ENCODE results near the gene UTP14C. TPM values are rescaled to one million over a fixed set of nuclear protein-coding genes. Genes with fewer than 3 reads are reported as not detected.
"Not testable (repeated sequence)": the region's sequence is repeated elsewhere in the genome, so short reads cannot be mapped to it uniquely, and the experiment has no call there.

Gene UTP14C
- total RNA-seq, 1 experiment from 2014 or later: 11.2 TPM

GRCh38 chr13:52029569-52029968 lies 5.1 kb downstream of the UTP14C start:
- TSS peak; percentile 44 for BruUV-seq (replicated peaks)
- ChIA-PET POLR2A (no interaction called here), CTCF (no interaction called here)
- in situ Hi-C loops (cut with HindIII; ENCODE audit: low pct_unique_long_range_greater_than_20kb, low sequenced_read_pairs) (no loop called here), intact Hi-C loops (cut with micrococcal nuclease; ENCODE audit: unreplicated experiment) (no loop called here)
- no peaks in the 10 kb centered on the region for H3K27me3 ChIP-seq (ENCODE audit: control insufficient read depth, insufficient read depth, low read length)
- H3K27ac ChIP-seq (ENCODE audit: low read length): no peak overlapping the region
- TF ChIP-seq, protein P1, sequence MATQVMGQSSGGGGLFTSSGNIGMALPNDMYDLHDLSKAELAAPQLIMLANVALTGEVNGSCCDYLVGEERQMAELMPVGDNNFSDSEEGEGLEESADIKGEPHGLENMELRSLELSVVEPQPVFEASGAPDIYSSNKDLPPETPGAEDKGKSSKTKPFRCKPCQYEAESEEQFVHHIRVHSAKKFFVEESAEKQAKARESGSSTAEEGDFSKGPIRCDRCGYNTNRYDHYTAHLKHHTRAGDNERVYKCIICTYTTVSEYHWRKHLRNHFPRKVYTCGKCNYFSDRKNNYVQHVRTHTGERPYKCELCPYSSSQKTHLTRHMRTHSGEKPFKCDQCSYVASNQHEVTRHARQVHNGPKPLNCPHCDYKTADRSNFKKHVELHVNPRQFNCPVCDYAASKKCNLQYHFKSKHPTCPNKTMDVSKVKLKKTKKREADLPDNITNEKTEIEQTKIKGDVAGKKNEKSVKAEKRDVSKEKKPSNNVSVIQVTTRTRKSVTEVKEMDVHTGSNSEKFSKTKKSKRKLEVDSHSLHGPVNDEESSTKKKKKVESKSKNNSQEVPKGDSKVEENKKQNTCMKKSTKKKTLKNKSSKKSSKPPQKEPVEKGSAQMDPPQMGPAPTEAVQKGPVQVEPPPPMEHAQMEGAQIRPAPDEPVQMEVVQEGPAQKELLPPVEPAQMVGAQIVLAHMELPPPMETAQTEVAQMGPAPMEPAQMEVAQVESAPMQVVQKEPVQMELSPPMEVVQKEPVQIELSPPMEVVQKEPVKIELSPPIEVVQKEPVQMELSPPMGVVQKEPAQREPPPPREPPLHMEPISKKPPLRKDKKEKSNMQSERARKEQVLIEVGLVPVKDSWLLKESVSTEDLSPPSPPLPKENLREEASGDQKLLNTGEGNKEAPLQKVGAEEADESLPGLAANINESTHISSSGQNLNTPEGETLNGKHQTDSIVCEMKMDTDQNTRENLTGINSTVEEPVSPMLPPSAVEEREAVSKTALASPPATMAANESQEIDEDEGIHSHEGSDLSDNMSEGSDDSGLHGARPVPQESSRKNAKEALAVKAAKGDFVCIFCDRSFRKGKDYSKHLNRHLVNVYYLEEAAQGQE (IDR thresholded peaks at IDR 0.05; ENCODE audit: insufficient read depth in 1 of 2, low read depth in 2 of 2, low read length in 1 of 2): no peak
- TF ChIP-seq POLR2AphosphoS5 (IDR thresholded peaks at IDR 0.05; ENCODE audit: low read depth, low read length) (no peak), SIN3A (IDR thresholded peaks at IDR 0.05; ENCODE audit: borderline replicate concordance, insufficient read depth, low read depth, low read length) (no peak), TCF7L2 (IDR thresholded peaks at IDR 0.05; ENCODE audit: low read depth, low read length) (no peak)
- TF ChIP-seq, protein P2, sequence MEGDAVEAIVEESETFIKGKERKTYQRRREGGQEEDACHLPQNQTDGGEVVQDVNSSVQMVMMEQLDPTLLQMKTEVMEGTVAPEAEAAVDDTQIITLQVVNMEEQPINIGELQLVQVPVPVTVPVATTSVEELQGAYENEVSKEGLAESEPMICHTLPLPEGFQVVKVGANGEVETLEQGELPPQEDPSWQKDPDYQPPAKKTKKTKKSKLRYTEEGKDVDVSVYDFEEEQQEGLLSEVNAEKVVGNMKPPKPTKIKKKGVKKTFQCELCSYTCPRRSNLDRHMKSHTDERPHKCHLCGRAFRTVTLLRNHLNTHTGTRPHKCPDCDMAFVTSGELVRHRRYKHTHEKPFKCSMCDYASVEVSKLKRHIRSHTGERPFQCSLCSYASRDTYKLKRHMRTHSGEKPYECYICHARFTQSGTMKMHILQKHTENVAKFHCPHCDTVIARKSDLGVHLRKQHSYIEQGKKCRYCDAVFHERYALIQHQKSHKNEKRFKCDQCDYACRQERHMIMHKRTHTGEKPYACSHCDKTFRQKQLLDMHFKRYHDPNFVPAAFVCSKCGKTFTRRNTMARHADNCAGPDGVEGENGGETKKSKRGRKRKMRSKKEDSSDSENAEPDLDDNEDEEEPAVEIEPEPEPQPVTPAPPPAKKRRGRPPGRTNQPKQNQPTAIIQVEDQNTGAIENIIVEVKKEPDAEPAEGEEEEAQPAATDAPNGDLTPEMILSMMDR (IDR thresholded peaks at IDR 0.05): no peak
- no peaks in the 10 kb centered on the region for H3K4me1 ChIP-seq (ENCODE audit: control insufficient read depth, insufficient read depth, low read length)
- ATAC-seq (no peak), DNase-seq (ENCODE audit: low read depth, low spot score) (no peak)
- no peak overlapping the region for H3K4me3 ChIP-seq (ENCODE audit: low read depth in 2 of 2, low read length in 2 of 2)
- H3K9me3 ChIP-seq (ENCODE audit: control insufficient read depth, insufficient read depth, low read depth, low read length): no peaks in the 10 kb centered on the region
- peaks cover 3% of the 10 kb centered on the region; the same call in 1 of the 2 replicates for H3K36me3 ChIP-seq (ENCODE audit: control insufficient read depth, insufficient read depth, low read length)

- in situ Hi-C loops (cut with HindIII; ENCODE audit: low pct_unique_long_range_greater_than_20kb, low sequenced_read_pairs); H3K36me3 ChIP-seq (ENCODE audit: control insufficient read depth, insufficient read depth, low read length); H3K9me3 ChIP-seq (ENCODE audit: control insufficient read depth, insufficient read depth, low read depth, low read length); POLR2A ChIA-PET; CTCF ChIA-PET; BruUV-seq (replicated peaks); H3K27me3 ChIP-seq (ENCODE audit: control insufficient read depth, insufficient read depth, low read length); H3K27ac ChIP-seq (ENCODE audit: low read length); intact Hi-C loops (cut with micrococcal nuclease; ENCODE audit: unreplicated experiment); DNase-seq (ENCODE audit: low read depth, low spot score); ATAC-seq; H3K4me1 ChIP-seq (ENCODE audit: control insufficient read depth, insufficient read depth, low read length); H3K4me3 ChIP-seq (ENCODE audit: low read depth in 2 of 2, low read length in 2 of 2): not testable (repeated sequence)
Measured at GRCh38 chr13:52030401-52030800, 5.9 kb downstream of the UTP14C start.

DNA sequence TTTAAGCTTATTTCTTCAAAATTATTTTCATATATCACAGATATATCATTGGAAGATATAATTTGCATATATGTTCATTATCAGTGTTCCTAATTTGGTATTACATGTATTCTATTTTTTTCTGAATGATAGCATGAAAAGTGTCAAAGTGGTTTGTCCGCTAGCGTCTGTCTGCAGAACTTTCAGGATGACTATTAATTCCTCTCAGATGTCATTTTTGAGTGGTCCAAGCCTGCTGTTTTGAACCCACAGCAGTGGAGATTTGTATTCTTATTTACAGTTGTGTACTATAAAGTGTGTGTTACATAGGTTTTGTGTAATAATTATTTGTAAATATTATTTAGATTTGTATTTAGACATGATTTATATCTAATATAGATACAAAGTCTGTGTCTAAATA lies 8.5 kb downstream of the UTP14C start:
- ATAC-seq (no peak), DNase-seq (ENCODE audit: low read depth, low spot score) (no peak)
- Histone ChIP-seq H3K36me3 (ENCODE audit: control insufficient read depth, insufficient read depth, low read length) (no peaks in the 10 kb centered on the region), H3K4me3 (ENCODE audit: low read depth in 2 of 2, low read length in 2 of 2) (no peak overlapping the region), H3K9me3 (ENCODE audit: control insufficient read depth, insufficient read depth, low read depth, low read length) (no peaks in the 10 kb centered on the region), H3K27ac (ENCODE audit: low read length) (no peak overlapping the region), H3K4me1 (ENCODE audit: control insufficient read depth, insufficient read depth, low read length) (no peaks in the 10 kb centered on the region), H3K27me3 (ENCODE audit: control insufficient read depth, insufficient read depth, low read length) (no peaks in the 10 kb centered on the region)
- in situ Hi-C loops (cut with HindIII; ENCODE audit: low pct_unique_long_range_greater_than_20kb, low sequenced_read_pairs): no loop called here
- TF ChIP-seq, protein P1 (IDR thresholded peaks at IDR 0.05; ENCODE audit: insufficient read depth in 1 of 2, low read depth in 2 of 2, low read length in 1 of 2): no peak
- TF ChIP-seq POLR2AphosphoS5 (IDR thresholded peaks at IDR 0.05; ENCODE audit: low read depth, low read length) (no peak), TCF7L2 (IDR thresholded peaks at IDR 0.05; ENCODE audit: low read depth, low read length) (no peak), SIN3A (IDR thresholded peaks at IDR 0.05; ENCODE audit: borderline replicate concordance, insufficient read depth, low read depth, low read length) (no peak)
- TF ChIP-seq, protein P2 (IDR thresholded peaks at IDR 0.05): no peak
- intact Hi-C loops (cut with micrococcal nuclease; ENCODE audit: unreplicated experiment): no loop called here
- BruUV-seq (replicated peaks): no TSS peak
- ChIA-PET CTCF (no interaction called here), POLR2A (no interaction called here)

Data from Panc1 (cell line).